ENCODE data around the gene HSPA2. TPM values are rescaled to one million over a fixed set of nuclear protein-coding genes. Genes with fewer than 3 reads are reported as not detected.

The HSPA2 gene
- total and polyA plus RNA-seq, 4 donors = 6.9 to 20.5 (median 11.4) TPM

GRCh38 chr14:64506721-64507120, 33.8 kb upstream of the HSPA2 start:
- H3K27ac ChIP-seq (ENCODE audit: low read depth in 1 of 2, low read length in 1 of 2) = peak overlapping the region in 1 of 2 donors; percentile 39
- no peaks in the 10 kb centered on the region for H3K9me3 ChIP-seq (ENCODE audit: control insufficient read depth in 4 of 4, insufficient read depth in 3 of 4, low read length in 3 of 4)
- H3K36me3 ChIP-seq (ENCODE audit: control insufficient read depth in 4 of 4, insufficient read depth in 4 of 4, low read length in 4 of 4) = peaks cover 0 to 6% (median 0%) of the 10 kb centered on the region in 4 donors
- ATAC-seq (ENCODE audit: insufficient read depth, low FRiP score) (no peak), DNase-seq (no peak)
- 18 to 19% methylated on average over 3 of the region's 3 CpGs for WGBS, 2 donors
- H3K27me3 ChIP-seq (ENCODE audit: control insufficient read depth in 3 of 3, insufficient read depth in 3 of 3, low read length in 2 of 3) = no peaks in the 10 kb centered on the region
- TF ChIP-seq, protein P1, sequence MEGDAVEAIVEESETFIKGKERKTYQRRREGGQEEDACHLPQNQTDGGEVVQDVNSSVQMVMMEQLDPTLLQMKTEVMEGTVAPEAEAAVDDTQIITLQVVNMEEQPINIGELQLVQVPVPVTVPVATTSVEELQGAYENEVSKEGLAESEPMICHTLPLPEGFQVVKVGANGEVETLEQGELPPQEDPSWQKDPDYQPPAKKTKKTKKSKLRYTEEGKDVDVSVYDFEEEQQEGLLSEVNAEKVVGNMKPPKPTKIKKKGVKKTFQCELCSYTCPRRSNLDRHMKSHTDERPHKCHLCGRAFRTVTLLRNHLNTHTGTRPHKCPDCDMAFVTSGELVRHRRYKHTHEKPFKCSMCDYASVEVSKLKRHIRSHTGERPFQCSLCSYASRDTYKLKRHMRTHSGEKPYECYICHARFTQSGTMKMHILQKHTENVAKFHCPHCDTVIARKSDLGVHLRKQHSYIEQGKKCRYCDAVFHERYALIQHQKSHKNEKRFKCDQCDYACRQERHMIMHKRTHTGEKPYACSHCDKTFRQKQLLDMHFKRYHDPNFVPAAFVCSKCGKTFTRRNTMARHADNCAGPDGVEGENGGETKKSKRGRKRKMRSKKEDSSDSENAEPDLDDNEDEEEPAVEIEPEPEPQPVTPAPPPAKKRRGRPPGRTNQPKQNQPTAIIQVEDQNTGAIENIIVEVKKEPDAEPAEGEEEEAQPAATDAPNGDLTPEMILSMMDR (IDR thresholded peaks at IDR 0.05; ENCODE audit: control extremely low read depth, extremely low read depth) = no peak
- peak overlapping the region; percentile 13 to 40 for H3K9ac ChIP-seq (ENCODE audit: insufficient read depth in 1 of 2, low read length in 2 of 2)
- peaks cover 7 to 40% (median 30%) of the 10 kb centered on the region in 5 donors for H3K4me1 ChIP-seq (ENCODE audit: control insufficient read depth in 5 of 5, insufficient read depth in 5 of 5, low read length in 5 of 5)
- no peak overlapping the region for H3K4me3 ChIP-seq

GRCh38 chr14:64507376-64508156, 33.0 kb upstream of the HSPA2 start:
- peaks cover 0 to 6% (median 0%) of the 10 kb centered on the region in 4 donors for H3K36me3 ChIP-seq (ENCODE audit: control insufficient read depth in 4 of 4, insufficient read depth in 4 of 4, low read length in 4 of 4)
- no peak overlapping the region for H3K4me3 ChIP-seq
- H3K9ac ChIP-seq (ENCODE audit: insufficient read depth in 1 of 2, low read length in 2 of 2) = no peak overlapping the region
- peaks cover 4 to 32% (median 26%) of the 10 kb centered on the region in 5 donors for H3K4me1 ChIP-seq (ENCODE audit: control insufficient read depth in 5 of 5, insufficient read depth in 5 of 5, low read length in 5 of 5)
- H3K27me3 ChIP-seq (ENCODE audit: control insufficient read depth in 3 of 3, insufficient read depth in 3 of 3, low read length in 2 of 3) = no peaks in the 10 kb centered on the region
- DNase-seq (no peak), ATAC-seq (ENCODE audit: insufficient read depth, low FRiP score) (no peak)
- 63 to 77% methylated on average over 4 of the region's 4 CpGs for WGBS, 2 donors
- no peaks in the 10 kb centered on the region for H3K9me3 ChIP-seq (ENCODE audit: control insufficient read depth in 4 of 4, insufficient read depth in 3 of 4, low read length in 3 of 4)
- H3K27ac ChIP-seq (ENCODE audit: low read depth in 1 of 2, low read length in 1 of 2) = no peak overlapping the region
- TF ChIP-seq, protein P1 (IDR thresholded peaks at IDR 0.05; ENCODE audit: control extremely low read depth, extremely low read depth) = no peak

DNA sequence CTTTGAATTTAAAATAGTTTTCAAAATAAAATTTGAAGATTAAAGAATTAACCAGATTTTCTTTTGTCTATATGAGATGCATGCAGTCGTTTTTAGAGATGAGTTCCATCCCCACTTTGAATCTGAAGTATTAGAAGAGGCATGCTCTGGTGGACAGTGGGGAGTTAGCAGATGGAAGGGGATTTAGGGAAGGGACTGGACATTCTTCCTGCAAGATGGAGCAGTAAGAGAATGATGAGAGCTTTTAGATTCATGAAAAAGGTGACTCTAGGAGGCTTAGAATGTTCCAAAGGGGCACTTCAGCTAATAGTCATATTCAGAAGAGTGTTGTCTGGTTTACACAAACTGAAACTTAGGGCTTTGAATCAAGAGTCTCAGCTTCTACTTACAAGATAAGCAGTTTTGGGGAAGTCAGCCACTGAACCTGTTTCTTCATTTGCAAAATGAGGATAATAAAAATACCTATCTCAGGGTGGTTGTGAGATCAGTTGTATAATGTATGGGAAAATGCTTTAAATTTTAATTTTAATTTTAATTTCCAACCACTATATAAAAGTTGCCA, 32.2 kb upstream of the HSPA2 start:
- 18 to 33% methylated on average over 1 of the region's 1 CpG for WGBS, 2 donors
- H3K36me3 ChIP-seq (ENCODE audit: control insufficient read depth in 4 of 4, insufficient read depth in 4 of 4, low read length in 4 of 4) = peaks cover 0 to 6% (median 0%) of the 10 kb centered on the region in 4 donors
- ATAC-seq (ENCODE audit: insufficient read depth, low FRiP score) = no peak
- H3K9me3 ChIP-seq (ENCODE audit: control insufficient read depth in 4 of 4, insufficient read depth in 3 of 4, low read length in 3 of 4) = no peaks in the 10 kb centered on the region
- H3K4me1 ChIP-seq (ENCODE audit: control insufficient read depth in 5 of 5, insufficient read depth in 5 of 5, low read length in 5 of 5) = peaks cover 3 to 28% (median 25%) of the 10 kb centered on the region in 5 donors
- H3K27ac ChIP-seq (ENCODE audit: low read depth in 1 of 2, low read length in 1 of 2) = no peak overlapping the region
- TF ChIP-seq, protein P1 (IDR thresholded peaks at IDR 0.05; ENCODE audit: control extremely low read depth, extremely low read depth) = no peak
- DNase-seq = no peak
- no peaks in the 10 kb centered on the region for H3K27me3 ChIP-seq (ENCODE audit: control insufficient read depth in 3 of 3, insufficient read depth in 3 of 3, low read length in 2 of 3)
- no peak overlapping the region for H3K9ac ChIP-seq (ENCODE audit: insufficient read depth in 1 of 2, low read length in 2 of 2)
- H3K4me3 ChIP-seq = no peak overlapping the region
